ENCODE data around the gene PRR36.

DNA sequence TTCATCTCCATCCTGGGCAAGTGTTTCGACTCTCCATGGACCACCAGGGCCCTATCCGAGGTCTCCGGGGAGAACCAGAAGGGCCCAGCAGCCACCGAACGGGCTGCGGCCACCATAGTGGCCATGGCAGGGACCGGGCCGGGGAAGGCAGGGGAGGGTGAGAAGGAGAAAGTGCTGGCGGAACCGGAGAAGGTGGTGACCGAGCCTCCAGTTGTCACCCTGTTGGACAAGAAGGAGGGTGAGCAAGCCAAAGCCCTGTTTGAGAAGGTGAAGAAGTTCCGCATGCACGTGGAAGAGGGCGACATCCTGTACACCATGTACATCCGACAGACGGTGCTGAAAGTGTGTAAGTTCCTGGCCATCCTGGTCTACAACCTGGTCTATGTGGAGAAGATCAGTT lies 24.8 kb upstream of the PRR36 start:
- TF ChIP-seq, protein P1, sequence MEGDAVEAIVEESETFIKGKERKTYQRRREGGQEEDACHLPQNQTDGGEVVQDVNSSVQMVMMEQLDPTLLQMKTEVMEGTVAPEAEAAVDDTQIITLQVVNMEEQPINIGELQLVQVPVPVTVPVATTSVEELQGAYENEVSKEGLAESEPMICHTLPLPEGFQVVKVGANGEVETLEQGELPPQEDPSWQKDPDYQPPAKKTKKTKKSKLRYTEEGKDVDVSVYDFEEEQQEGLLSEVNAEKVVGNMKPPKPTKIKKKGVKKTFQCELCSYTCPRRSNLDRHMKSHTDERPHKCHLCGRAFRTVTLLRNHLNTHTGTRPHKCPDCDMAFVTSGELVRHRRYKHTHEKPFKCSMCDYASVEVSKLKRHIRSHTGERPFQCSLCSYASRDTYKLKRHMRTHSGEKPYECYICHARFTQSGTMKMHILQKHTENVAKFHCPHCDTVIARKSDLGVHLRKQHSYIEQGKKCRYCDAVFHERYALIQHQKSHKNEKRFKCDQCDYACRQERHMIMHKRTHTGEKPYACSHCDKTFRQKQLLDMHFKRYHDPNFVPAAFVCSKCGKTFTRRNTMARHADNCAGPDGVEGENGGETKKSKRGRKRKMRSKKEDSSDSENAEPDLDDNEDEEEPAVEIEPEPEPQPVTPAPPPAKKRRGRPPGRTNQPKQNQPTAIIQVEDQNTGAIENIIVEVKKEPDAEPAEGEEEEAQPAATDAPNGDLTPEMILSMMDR (IDR thresholded peaks at IDR 0.05) = no peak
- TF ChIP-seq POLR2A (IDR thresholded peaks at IDR 0.05) = no peak

All from prostate gland (tissue), 2 donors.